Mesothelial cell of epicardium (in vitro differentiated cells): ENCODE measurements around the gene MCOLN3. TPM values are rescaled to one million over a fixed set of nuclear protein-coding genes. Genes with fewer than 3 reads are reported as not detected.
A peak's percentile ranks its signal among the peaks of the same experiment; 100 is the strongest.

Source experiments
- DNase-seq, 2 experiments: peaks; one replicate each; pipeline ENCODE4 v3.0.0; 2021; ENCODE audit warnings: low spot score in 2 of 2; ENCODE audit not compliant: unreplicated experiment in 2 of 2
- H3K27ac Mint-ChIP-seq: 2 replicates; pipeline ENCODE4 v1.8.0; 2021; ENCODE audit warnings: mixed read lengths
- H3K27me3 Mint-ChIP-seq: 2 replicates; pipeline ENCODE4 v1.8.0; 2021; ENCODE audit warnings: low read depth, mixed read lengths
- H3K36me3 Mint-ChIP-seq: 2 replicates; pipeline ENCODE4 v1.8.0; 2021; ENCODE audit warnings: mixed read lengths
- H3K4me1 Mint-ChIP-seq: 2 replicates; pipeline ENCODE4 v1.8.0; 2021; ENCODE audit warnings: mixed read lengths
- H3K4me3 Mint-ChIP-seq: 2 replicates; pipeline ENCODE4 v1.8.0; 2021; ENCODE audit warnings: mild to moderate bottlenecking, moderate library complexity, mixed read lengths
- H3K9me3 Mint-ChIP-seq: 2 replicates; pipeline ENCODE4 v1.8.0; 2021; ENCODE audit warnings: mixed read lengths
- total RNA-seq: library from RNA; stranded (reverse); gene quantifications from 3 replicates; pipeline ENCODE4 v1.2.1, GENCODE V29; 2021
- TF ChIP-seq, protein P1 (sequence below): fragments of 200-600 bp; sonication (generic); IDR thresholded peaks from one replicate; pipeline ENCODE4 v1.5.0; 2021; ENCODE audit warnings: antibody characterized with exemption; ENCODE audit not compliant: unreplicated experiment

The MCOLN3 gene
- total RNA-seq, 1 donor from 2014 or later = 7.6 TPM

DNA sequence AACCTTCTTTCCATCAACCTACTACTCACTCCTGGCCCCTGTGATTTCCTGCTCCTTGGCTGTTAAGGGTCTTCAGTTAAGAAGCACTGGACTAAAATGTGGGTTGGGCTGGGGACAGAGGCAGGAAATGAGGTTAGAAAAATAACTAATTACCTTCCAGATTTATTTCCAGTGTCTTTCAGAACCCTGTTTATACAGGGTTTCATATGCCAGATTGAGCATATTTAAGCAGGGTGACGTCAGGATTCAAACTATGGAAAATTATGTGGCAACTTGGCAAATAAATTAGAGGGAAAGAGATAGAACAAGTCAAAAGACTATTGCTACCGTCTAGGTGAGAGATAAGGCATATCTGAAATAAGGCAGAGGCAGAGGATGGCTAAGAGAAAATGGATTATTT is 11.7 kb upstream of the MCOLN3 start:
- Mint-ChIP-seq H3K27ac (no peak overlapping the region), H3K4me3 (no peak overlapping the region), H3K4me1 (peaks cover 11% of the 10 kb centered on the region), H3K9me3 (no peaks in the 10 kb centered on the region), H3K36me3 (no peaks in the 10 kb centered on the region), H3K27me3 (peaks cover 6% of the 10 kb centered on the region)
- TF ChIP-seq, protein P1, sequence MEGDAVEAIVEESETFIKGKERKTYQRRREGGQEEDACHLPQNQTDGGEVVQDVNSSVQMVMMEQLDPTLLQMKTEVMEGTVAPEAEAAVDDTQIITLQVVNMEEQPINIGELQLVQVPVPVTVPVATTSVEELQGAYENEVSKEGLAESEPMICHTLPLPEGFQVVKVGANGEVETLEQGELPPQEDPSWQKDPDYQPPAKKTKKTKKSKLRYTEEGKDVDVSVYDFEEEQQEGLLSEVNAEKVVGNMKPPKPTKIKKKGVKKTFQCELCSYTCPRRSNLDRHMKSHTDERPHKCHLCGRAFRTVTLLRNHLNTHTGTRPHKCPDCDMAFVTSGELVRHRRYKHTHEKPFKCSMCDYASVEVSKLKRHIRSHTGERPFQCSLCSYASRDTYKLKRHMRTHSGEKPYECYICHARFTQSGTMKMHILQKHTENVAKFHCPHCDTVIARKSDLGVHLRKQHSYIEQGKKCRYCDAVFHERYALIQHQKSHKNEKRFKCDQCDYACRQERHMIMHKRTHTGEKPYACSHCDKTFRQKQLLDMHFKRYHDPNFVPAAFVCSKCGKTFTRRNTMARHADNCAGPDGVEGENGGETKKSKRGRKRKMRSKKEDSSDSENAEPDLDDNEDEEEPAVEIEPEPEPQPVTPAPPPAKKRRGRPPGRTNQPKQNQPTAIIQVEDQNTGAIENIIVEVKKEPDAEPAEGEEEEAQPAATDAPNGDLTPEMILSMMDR = no peak
- DNase-seq = no peak

DNA sequence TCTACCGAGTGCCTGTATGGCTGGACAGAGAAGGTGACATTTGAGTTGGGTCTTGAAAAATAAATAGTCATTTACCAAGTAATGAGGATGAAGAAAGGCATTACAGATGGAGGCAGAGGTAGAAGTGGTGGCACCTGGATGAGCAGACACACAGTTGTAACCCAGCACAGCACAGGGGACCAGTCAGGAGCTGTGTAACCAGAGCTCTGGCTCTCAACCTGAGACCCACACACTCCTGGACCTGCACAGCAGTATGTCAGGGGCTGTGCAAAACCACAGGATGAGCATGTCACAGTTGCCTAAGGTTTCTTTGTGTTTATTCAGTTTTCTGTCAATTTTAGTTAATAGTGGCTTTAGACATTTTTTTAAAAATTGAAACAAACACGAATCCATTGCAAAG is 11.3 kb upstream of the MCOLN3 start:
- Mint-ChIP-seq H3K36me3 (no peaks in the 10 kb centered on the region), H3K27me3 (peaks cover 6% of the 10 kb centered on the region), H3K4me1 (peaks cover 14% of the 10 kb centered on the region), H3K9me3 (no peaks in the 10 kb centered on the region), H3K27ac (no peak overlapping the region), H3K4me3 (no peak overlapping the region)
- TF ChIP-seq, protein P1 = no peak
- DNase-seq = no peak

DNA sequence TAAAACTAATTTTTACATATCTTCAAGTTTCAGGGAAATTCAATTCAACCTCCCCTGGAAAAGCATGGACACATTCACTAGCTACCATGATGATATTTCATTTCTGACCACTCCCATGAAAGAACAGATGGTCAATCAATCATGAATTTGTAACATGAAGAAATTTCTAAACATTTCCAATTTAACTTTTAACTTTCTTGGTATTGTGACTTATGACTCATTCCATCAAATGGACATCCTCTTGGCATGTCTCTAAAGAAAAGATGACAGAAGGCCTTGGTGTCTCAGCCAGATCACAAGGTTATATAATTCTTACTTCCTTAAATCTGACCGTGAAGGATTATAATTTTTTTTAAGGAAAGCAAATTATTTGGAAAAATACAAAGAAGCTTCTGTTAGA is 10.5 kb upstream of the MCOLN3 start:
- H3K27ac Mint-ChIP-seq = no peak overlapping the region
- no peaks in the 10 kb centered on the region for H3K9me3 Mint-ChIP-seq
- peaks cover 6% of the 10 kb centered on the region for H3K27me3 Mint-ChIP-seq
- no peaks in the 10 kb centered on the region for H3K36me3 Mint-ChIP-seq
- TF ChIP-seq, protein P1 = no peak
- no peak overlapping the region for H3K4me3 Mint-ChIP-seq
- peaks cover 18% of the 10 kb centered on the region for H3K4me1 Mint-ChIP-seq
- DNase-seq = no peak

DNA sequence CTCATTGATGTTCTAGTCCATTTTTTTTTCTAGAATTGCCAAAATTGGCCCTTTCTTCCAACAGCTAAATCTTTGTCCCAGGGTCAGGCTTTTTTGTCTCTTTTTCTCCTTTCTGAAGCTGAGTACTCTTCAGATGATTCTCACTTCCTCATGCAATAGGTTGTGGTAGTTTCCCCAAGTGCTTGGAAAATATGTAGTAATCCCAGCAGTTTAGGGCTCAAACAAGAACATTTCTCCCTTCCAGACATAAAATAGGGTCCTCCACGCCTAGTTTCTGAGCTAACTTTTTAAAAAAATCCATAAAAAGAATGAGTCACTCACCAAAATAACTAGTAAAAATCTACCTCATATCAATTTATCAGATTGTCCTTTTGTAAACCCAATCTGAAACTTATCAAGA is 10.0 kb upstream of the MCOLN3 start:
- TF ChIP-seq, protein P1 = no peak
- H3K9me3 Mint-ChIP-seq = no peaks in the 10 kb centered on the region
- H3K27me3 Mint-ChIP-seq = peaks cover 6% of the 10 kb centered on the region
- H3K36me3 Mint-ChIP-seq = no peaks in the 10 kb centered on the region
- no peak for DNase-seq
- H3K4me1 Mint-ChIP-seq = peaks cover 18% of the 10 kb centered on the region
- H3K4me3 Mint-ChIP-seq = no peak overlapping the region
- H3K27ac Mint-ChIP-seq = no peak overlapping the region

DNA sequence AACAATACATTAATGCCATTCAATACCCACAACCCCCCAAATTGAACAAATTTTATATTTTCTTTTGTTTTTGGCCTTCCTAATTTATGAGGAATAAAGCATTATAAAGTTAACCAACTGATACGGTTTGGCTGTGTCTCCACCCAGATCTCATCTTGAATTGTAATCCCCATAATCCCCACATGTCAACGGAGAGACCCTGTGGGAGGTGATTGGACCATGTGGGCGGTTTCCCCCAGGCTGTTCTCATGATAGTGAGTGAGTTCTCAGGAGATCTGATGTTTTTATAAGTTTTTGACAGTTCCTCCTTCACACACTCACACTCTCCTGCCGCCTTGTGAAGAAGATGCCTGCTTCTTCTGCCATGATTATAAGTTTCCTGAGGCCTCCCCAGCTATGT is 6.4 kb upstream of the MCOLN3 start:
- no peaks in the 10 kb centered on the region for H3K36me3 Mint-ChIP-seq
- peaks cover 20% of the 10 kb centered on the region for H3K27me3 Mint-ChIP-seq
- peaks cover 12% of the 10 kb centered on the region for H3K4me1 Mint-ChIP-seq
- no peak overlapping the region for H3K4me3 Mint-ChIP-seq
- DNase-seq = no peak
- no peak overlapping the region for H3K27ac Mint-ChIP-seq
- TF ChIP-seq, protein P1 = no peak
- no peaks in the 10 kb centered on the region for H3K9me3 Mint-ChIP-seq

DNA sequence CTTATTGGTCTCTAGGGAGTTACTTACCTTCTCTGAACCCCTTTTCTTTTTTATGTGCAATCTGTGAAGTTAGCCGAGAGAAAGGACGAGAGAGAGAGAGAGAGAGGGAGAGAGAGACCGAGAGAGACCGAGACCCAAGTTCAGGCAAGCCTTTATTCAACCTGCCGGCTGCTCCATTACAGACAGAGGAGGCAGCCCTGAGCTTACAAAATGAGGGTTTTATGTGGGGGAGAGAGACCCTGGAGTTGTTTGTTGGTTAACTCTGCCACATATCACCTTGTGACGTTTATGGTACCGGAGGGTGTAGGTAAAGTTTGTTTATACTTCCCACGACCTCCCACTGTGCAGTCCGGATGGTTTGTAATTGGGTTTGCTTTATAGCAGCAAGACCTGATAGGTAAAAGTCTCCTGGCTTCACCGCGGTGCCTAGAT is 1.5 kb upstream of the MCOLN3 start:
- H3K4me1 Mint-ChIP-seq = peaks cover 24% of the 10 kb centered on the region
- TF ChIP-seq, protein P1 = no peak
- no peak for DNase-seq
- H3K36me3 Mint-ChIP-seq = no peaks in the 10 kb centered on the region
- peaks cover 51% of the 10 kb centered on the region for H3K27me3 Mint-ChIP-seq
- no peak overlapping the region for H3K27ac Mint-ChIP-seq
- H3K4me3 Mint-ChIP-seq = peak overlapping the region; percentile 42
- no peaks in the 10 kb centered on the region for H3K9me3 Mint-ChIP-seq
